Neural crest cell (in vitro differentiated cells): Measurements from ENCODE around the gene CDH13. TPM values are rescaled to one million over a fixed set of nuclear protein-coding genes. Genes with fewer than 3 reads are reported as not detected.

Source experiments
- DNase-seq: peaks from one replicate; pipeline ENCODE4 v3.0.0; 2021; ENCODE audit warnings: low read depth, mixed read lengths, low spot score
- H3K27ac Mint-ChIP-seq: one replicate; pipeline ENCODE4 v1.8.0; 2021; ENCODE audit warnings: mild to moderate bottlenecking, mixed read lengths; ENCODE audit not compliant: unreplicated experiment
- H3K27me3 Mint-ChIP-seq: 2 replicates; pipeline ENCODE4 v1.8.0; 2021; ENCODE audit warnings: low read depth, mild to moderate bottlenecking, mixed read lengths
- H3K36me3 Mint-ChIP-seq: 2 replicates; pipeline ENCODE4 v1.8.0; 2021; ENCODE audit warnings: low read depth, mild to moderate bottlenecking, mixed read lengths
- H3K4me1 Mint-ChIP-seq: 2 replicates; pipeline ENCODE4 v1.8.0; 2021; ENCODE audit warnings: mixed read lengths
- H3K4me3 Mint-ChIP-seq: one replicate; pipeline ENCODE4 v1.8.0; 2021; ENCODE audit warnings: mild to moderate bottlenecking, mixed read lengths
- H3K9me3 Mint-ChIP-seq: 2 replicates; pipeline ENCODE4 v1.8.0; 2021; ENCODE audit warnings: mixed read lengths
- total RNA-seq: library from RNA; stranded (reverse); gene quantifications from 2 replicates; pipeline ENCODE4 v1.2.1, GENCODE V29; 2021
- TF ChIP-seq, protein P1 (sequence below): fragments of 200-600 bp; sonication (generic); conservative IDR thresholded peaks from 2 replicates; pipeline ENCODE4 v1.5.0; 2021; ENCODE audit warnings: antibody characterized with exemption, mild to moderate bottlenecking

Gene CDH13
- total RNA-seq, 1 donor from 2014 or later = 1.1 TPM

DNA sequence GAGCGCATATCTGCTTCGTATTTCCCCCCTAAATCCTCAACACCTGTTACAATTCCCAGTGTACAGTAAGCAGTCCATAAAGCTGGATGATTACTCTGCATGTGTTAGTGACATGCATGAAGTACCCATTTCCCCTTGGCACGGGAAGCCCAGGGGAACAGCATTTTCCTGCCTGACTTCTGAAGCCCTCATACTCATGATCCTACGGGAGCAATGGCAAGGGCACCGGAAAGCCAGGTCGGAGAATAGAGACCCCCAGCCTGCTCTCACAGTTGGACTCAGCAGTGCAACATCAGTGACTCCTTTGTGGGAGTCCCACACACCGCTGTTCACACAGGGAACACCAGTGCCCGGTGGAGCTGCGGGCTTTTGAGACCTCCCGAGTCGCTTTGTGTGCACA, 336.9 kb downstream of the CDH13 start:
- no peaks in the 10 kb centered on the region for H3K4me1 Mint-ChIP-seq
- H3K9me3 Mint-ChIP-seq = peaks cover 5% of the 10 kb centered on the region
- DNase-seq = no peak
- no peak overlapping the region for H3K4me3 Mint-ChIP-seq
- TF ChIP-seq, protein P1, sequence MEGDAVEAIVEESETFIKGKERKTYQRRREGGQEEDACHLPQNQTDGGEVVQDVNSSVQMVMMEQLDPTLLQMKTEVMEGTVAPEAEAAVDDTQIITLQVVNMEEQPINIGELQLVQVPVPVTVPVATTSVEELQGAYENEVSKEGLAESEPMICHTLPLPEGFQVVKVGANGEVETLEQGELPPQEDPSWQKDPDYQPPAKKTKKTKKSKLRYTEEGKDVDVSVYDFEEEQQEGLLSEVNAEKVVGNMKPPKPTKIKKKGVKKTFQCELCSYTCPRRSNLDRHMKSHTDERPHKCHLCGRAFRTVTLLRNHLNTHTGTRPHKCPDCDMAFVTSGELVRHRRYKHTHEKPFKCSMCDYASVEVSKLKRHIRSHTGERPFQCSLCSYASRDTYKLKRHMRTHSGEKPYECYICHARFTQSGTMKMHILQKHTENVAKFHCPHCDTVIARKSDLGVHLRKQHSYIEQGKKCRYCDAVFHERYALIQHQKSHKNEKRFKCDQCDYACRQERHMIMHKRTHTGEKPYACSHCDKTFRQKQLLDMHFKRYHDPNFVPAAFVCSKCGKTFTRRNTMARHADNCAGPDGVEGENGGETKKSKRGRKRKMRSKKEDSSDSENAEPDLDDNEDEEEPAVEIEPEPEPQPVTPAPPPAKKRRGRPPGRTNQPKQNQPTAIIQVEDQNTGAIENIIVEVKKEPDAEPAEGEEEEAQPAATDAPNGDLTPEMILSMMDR = no peak
- H3K36me3 Mint-ChIP-seq = no peaks in the 10 kb centered on the region
- H3K27me3 Mint-ChIP-seq = peaks cover 4% of the 10 kb centered on the region
- H3K27ac Mint-ChIP-seq = no peak overlapping the region

DNA sequence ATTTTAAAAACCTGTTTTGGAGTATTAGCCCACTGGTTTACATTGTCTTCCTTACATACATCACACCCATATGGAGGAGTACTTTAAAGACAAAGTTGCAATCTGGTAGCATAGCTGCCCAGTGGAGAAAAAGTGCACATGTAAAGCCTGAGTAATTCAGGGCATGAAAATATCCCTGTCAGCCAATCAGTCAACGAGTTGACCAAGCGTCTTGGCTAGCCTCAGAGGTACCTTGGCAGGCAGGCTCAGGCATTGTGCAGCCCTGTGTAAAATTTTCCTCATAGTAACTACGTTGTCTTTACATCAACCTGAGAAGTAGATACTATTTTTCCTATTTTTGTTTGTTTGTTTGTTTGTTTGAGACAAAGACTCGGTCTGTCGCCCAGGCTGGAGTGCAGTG, 339.0 kb downstream of the CDH13 start:
- Mint-ChIP-seq H3K36me3 (no peaks in the 10 kb centered on the region), H3K4me3 (no peak overlapping the region), H3K27me3 (peaks cover 4% of the 10 kb centered on the region), H3K9me3 (peaks cover 5% of the 10 kb centered on the region), H3K27ac (no peak overlapping the region), H3K4me1 (no peaks in the 10 kb centered on the region)
- DNase-seq = no peak
- TF ChIP-seq, protein P1 = no peak

DNA sequence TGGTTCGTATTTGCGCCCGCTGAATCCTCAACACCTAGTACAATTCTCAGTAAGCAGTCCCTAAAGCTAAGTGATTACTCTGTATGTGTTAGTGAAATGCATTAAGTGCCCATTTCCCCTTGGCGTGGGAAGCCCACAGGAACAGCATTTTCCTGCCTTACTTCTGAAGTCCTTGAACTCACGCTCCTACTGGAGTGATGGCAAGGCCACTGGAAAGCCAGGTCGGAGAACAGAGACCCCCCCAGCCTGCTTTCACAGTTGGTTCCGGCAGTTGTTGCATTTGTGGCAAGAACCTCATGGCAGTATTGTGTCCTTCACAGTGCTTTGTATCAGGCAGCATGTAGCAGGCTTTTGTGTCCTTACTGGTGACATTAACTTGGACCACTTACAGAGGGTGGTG, 340.7 kb downstream of the CDH13 start:
- H3K36me3 Mint-ChIP-seq = no peaks in the 10 kb centered on the region
- H3K4me3 Mint-ChIP-seq = no peak overlapping the region
- no peak overlapping the region for H3K27ac Mint-ChIP-seq
- H3K27me3 Mint-ChIP-seq = peaks cover 4% of the 10 kb centered on the region
- TF ChIP-seq, protein P1 = no peak
- H3K4me1 Mint-ChIP-seq = no peaks in the 10 kb centered on the region
- peaks cover 5% of the 10 kb centered on the region for H3K9me3 Mint-ChIP-seq
- no peak for DNase-seq

DNA sequence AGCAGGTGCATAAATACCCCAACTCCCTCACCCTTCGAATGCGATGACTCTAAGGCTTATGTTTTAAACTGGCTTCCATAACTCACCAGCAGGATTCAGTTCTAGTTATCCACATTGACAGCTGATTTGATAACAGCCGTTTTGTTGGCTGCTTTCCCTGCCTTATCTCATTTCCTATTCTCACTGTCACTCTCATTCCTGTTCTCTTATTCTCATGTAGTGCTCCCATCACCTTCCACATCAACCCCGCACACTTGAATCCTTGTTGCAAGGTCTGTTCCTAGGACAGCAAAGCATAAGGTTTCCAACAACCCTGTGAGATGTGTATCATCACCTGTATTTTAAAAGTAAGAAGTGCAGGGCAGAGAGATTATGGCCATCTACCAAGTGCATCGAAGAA, 344.4 kb downstream of the CDH13 start:
- DNase-seq = no peak
- Mint-ChIP-seq H3K4me3 (no peak overlapping the region), H3K4me1 (peaks cover 5% of the 10 kb centered on the region), H3K9me3 (peaks cover 9% of the 10 kb centered on the region), H3K27ac (no peak overlapping the region), H3K36me3 (no peaks in the 10 kb centered on the region), H3K27me3 (peaks cover 4% of the 10 kb centered on the region)
- TF ChIP-seq, protein P1 = no peak

DNA sequence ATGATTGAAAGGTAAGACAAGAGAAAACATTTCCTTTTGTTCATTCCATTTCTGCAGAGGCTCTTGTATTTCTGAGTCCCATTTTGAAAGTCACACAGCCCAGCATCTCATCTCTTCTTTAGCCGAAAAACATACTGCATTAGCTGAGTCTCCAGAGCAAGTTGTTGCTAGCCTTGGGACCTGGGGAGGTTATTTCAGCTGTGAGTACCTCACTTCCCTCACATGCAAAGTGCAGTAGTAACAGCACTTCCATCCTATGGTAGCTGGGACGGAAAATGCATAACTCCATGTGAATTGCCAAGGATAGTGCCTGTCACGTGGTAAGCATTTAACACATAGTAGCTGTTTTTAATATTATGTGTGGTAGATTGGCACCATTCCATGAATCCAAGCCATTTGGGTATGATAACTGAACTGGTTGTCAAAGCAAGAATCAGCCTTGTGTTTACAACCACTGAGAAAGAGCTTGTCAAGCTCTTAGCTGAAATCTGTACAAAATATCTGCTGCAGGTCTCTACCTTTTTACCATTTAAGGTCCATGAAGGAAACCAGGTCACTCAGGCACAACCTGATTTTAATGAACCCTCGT, 345.7 kb downstream of the CDH13 start:
- DNase-seq = no peak
- peaks cover under 1% of the 10 kb centered on the region for H3K36me3 Mint-ChIP-seq
- H3K9me3 Mint-ChIP-seq = peaks cover 5% of the 10 kb centered on the region
- H3K27ac Mint-ChIP-seq = no peak overlapping the region
- H3K27me3 Mint-ChIP-seq = no peaks in the 10 kb centered on the region
- peaks cover 5% of the 10 kb centered on the region for H3K4me1 Mint-ChIP-seq
- H3K4me3 Mint-ChIP-seq = no peak overlapping the region
- TF ChIP-seq, protein P1 = no peak
